A673 (cell line): ENCODE results near the gene YIPF3. TPM values are rescaled to one million over a fixed set of nuclear protein-coding genes. Genes with fewer than 3 reads are reported as not detected.

Source experiments
- BruUV-seq: library from RNA; stranded (reverse); fragments of 400-500 nt; replicated peaks from 2 replicates; lab custom pipeline; 2021; lab: Mats Ljungman, UMichigan
- CTCF ChIA-PET: fragments of 300-600 bp; sonication (Branson Sonifier 250); formaldehyde crosslinking; loops from one replicate; lab custom pipeline; 2022; ENCODE audit warnings: antibody characterized with exemption; lab: Charles Lee
- POLR2A ChIA-PET: fragments of 300-600 bp; sonication (Branson Sonifier 250); formaldehyde crosslinking; loops from one replicate; lab custom pipeline; 2022; ENCODE audit warnings: antibody characterized with exemption; ENCODE audit not compliant: low non-redundant PET; lab: Charles Lee
- DNase-seq: peaks from one replicate; pipeline ENCODE4 v3.0.0-alpha.2; 2015; ENCODE audit warnings: low spot score
- H3K27ac ChIP-seq: fragments of 200-600 bp; sonication (generic); 2 replicates; pipeline ENCODE4 v1.5.1; 2016; ENCODE audit warnings: mixed run types, low read depth, mild to moderate bottlenecking, mixed read lengths, antibody characterized with exemption, low read length; ENCODE audit not compliant: poor library complexity, severe bottlenecking
- H3K27me3 ChIP-seq: fragments of 200-600 bp; sonication (generic); replicated peaks from 2 replicates; pipeline ENCODE4 v1.6.1; 2017; ENCODE audit warnings: mixed run types, low read depth, mild to moderate bottlenecking, mixed read lengths, antibody characterized with exemption, low read length; ENCODE audit not compliant: insufficient read depth, poor library complexity
- H3K36me3 ChIP-seq: fragments of 200-600 bp; sonication (generic); 2 replicates; pipeline ENCODE4 v1.6.1; 2016; ENCODE audit warnings: mixed run types, mild to moderate bottlenecking, mixed read lengths, antibody characterized with exemption, low read length; ENCODE audit not compliant: insufficient read depth, poor library complexity, severe bottlenecking
- H3K4me1 ChIP-seq: fragments of 200-600 bp; sonication (generic); 2 replicates; pipeline ENCODE4 v1.6.1; 2017; ENCODE audit warnings: mixed run types, mild to moderate bottlenecking, mixed read lengths, antibody characterized with exemption, low read length; ENCODE audit not compliant: insufficient read depth, poor library complexity, severe bottlenecking
- H3K4me3 ChIP-seq: fragments of 200-600 bp; sonication (generic); 2 replicates; pipeline ENCODE4 v1.5.1; 2016; ENCODE audit warnings: low read depth, mixed run types, mild to moderate bottlenecking, mixed read lengths, low read length; ENCODE audit not compliant: poor library complexity, severe bottlenecking
- H3K9me3 ChIP-seq: fragments of 200-600 bp; sonication (generic); 2 replicates; pipeline ENCODE4 v1.6.1; 2016; ENCODE audit warnings: mixed run types, low read depth, mild to moderate bottlenecking, mixed read lengths, antibody characterized with exemption, low read length; ENCODE audit not compliant: poor library complexity, severe bottlenecking
- EZH2 ChIP-seq: fragments of 200-600 bp; sonication (generic); IDR thresholded peaks from 2 replicates; pipeline ENCODE4 v1.6.1; 2017; ENCODE audit warnings: borderline replicate concordance, low read depth, mild to moderate bottlenecking, mixed read lengths, antibody characterized with exemption, low read length; ENCODE audit not compliant: poor library complexity, severe bottlenecking
- intact Hi-C: fragments of 100-400 bp; cut with micrococcal nuclease; formaldehyde crosslinking; loops from one replicate; pipeline ENCODE4 v1.10.0; 2022; ENCODE audit not compliant: unreplicated experiment
- total RNA-seq: library from RNA; stranded (reverse); gene quantifications from 2 replicates; pipeline ENCODE4 v1.2.3, GENCODE V29; 2021
- TF ChIP-seq, protein P1 (sequence below): fragments of 300-800, 200-600 bp; sonication (generic); conservative IDR thresholded peaks from 2 replicates; pipeline ENCODE4 v1.5.1; 2017; ENCODE audit warnings: low read depth, mild to moderate bottlenecking, antibody characterized with exemption, low read length, moderate library complexity, mixed read lengths

Gene YIPF3
- total RNA-seq, 1 experiment from 2014 or later, result 75.1 TPM

DNA sequence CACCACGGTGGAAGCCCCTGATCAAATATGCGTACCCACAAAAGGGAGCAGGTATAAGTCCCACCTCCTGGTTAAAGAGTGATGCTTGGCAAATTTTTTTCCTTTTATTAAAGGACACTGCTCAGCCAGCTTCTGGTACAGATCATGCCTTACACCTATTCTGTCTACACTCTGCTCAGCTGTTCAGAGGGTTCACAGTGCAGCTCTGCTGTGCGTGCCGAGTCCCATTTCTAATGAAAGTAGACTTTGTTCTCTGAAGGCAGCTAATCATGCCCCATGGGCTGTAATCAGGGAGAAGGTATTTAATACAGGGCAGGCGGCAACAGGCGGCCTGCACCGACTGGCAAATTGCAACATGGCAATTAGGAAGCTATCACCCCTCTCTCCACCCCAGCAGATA, 22.9 kb downstream of the YIPF3 start:
- no peaks in the 10 kb centered on the region for H3K27me3 ChIP-seq
- no TSS peak for BruUV-seq
- no peak overlapping the region for H3K27ac ChIP-seq
- CTCF ChIA-PET, result no interaction called here
- DNase-seq, result no peak
- intact Hi-C loops, result no loop called here
- TF ChIP-seq, protein P1, sequence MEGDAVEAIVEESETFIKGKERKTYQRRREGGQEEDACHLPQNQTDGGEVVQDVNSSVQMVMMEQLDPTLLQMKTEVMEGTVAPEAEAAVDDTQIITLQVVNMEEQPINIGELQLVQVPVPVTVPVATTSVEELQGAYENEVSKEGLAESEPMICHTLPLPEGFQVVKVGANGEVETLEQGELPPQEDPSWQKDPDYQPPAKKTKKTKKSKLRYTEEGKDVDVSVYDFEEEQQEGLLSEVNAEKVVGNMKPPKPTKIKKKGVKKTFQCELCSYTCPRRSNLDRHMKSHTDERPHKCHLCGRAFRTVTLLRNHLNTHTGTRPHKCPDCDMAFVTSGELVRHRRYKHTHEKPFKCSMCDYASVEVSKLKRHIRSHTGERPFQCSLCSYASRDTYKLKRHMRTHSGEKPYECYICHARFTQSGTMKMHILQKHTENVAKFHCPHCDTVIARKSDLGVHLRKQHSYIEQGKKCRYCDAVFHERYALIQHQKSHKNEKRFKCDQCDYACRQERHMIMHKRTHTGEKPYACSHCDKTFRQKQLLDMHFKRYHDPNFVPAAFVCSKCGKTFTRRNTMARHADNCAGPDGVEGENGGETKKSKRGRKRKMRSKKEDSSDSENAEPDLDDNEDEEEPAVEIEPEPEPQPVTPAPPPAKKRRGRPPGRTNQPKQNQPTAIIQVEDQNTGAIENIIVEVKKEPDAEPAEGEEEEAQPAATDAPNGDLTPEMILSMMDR, result no peak
- no peak for TF ChIP-seq EZH2
- H3K36me3 ChIP-seq, result peaks cover 6% of the 10 kb centered on the region
- H3K4me3 ChIP-seq, result no peak overlapping the region
- H3K4me1 ChIP-seq, result peaks cover 44% of the 10 kb centered on the region
- POLR2A ChIA-PET, result no interaction called here
- no peaks in the 10 kb centered on the region for H3K9me3 ChIP-seq

DNA sequence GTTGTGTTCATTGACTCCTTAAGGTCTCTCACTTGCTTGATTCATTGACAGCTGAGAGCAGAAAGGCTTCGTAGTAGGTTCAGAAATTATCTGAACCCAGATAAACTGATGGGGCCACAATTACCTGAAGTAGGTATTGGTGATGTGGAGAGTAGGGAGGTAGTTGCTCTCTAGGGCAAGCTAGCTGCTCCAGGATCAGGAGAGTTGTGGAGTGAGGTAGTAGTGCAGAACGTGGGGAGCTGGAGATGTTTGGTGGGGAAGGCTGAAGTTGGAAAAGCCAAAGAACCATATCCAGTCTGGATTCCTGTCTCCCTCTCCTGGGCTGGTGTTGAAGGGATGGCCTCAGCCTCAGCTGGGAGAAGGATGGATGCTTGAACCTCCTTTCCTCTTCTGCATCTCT, 23.5 kb downstream of the YIPF3 start:
- intact Hi-C loops, result no loop called here
- POLR2A ChIA-PET, result no interaction called here

DNA sequence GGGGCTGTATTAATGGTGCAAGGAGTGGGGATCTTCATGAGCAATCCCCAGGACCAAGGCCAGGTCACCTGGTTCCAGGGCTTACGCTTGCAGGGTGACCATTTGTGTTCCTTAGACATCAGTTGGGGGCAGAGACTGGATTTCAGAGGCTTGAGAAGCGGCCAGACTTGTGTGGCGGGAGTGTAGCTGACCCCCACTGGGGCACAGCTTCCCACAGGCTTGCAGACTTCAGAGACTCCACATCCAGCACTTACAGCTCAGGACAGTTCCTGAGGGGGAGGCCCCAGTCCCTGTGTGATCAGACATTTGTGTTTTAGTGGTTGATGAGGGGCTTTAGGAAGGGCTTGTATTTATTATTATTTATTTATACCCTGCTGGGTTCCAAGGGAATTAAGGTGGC, 24.1 kb downstream of the YIPF3 start:
- Histone ChIP-seq H3K27ac (peak overlapping the region; percentile 56), H3K4me1 (peaks cover 48% of the 10 kb centered on the region), H3K4me3 (peak overlapping the region; percentile 18), H3K9me3 (no peaks in the 10 kb centered on the region), H3K36me3 (no peaks in the 10 kb centered on the region), H3K27me3 (no peaks in the 10 kb centered on the region)
- no peak for DNase-seq
- POLR2A ChIA-PET, result no interaction called here
- no TSS peak for BruUV-seq
- intact Hi-C loops, result no loop called here
- CTCF ChIA-PET, result interaction anchor here (0.6 to 1.6 kb wide), 3 partner anchors 14 to 17 kb away, joined by 3 to 5 read pairs (median 3); partner anchors contain the start of gene LRRC73
- TF ChIP-seq EZH2, result no peak
- TF ChIP-seq, protein P1, result no peak

More for the DNA sequence above, 23.5 kb downstream of the YIPF3 start:
- DNase-seq, result no peak
- Histone ChIP-seq H3K27me3 (no peaks in the 10 kb centered on the region), H3K27ac (peak overlapping the region; percentile 56), H3K4me1 (peaks cover 48% of the 10 kb centered on the region), H3K9me3 (no peaks in the 10 kb centered on the region), H3K36me3 (peaks cover 2% of the 10 kb centered on the region), H3K4me3 (no peak overlapping the region)
- BruUV-seq, result no TSS peak
- CTCF ChIA-PET, result interaction anchor here (0.6 to 1.6 kb wide), 2 partner anchors 15 to 17 kb away, joined by 3 to 5 read pairs; partner anchors contain the start of gene LRRC73
- no peak for TF ChIP-seq EZH2
- TF ChIP-seq, protein P1, result no peak
